ENCODE results near the gene UBQLN1. TPM values are rescaled to one million over a fixed set of nuclear protein-coding genes. Genes with fewer than 3 reads are reported as not detected.

Gene UBQLN1
- total and polyA plus RNA-seq, 9 of the 15 experiments (the other 6 are each of a cell fraction or from before 2014, with no cell fraction given) = 7.5 to 120 (median 52.8) TPM

GRCh38 chr9:83707768-83708514 lies at the start of gene UBQLN1 (continued):
- TF ChIP-seq POLR2G (IDR thresholded peaks at IDR 0.05; ENCODE audit: low read depth, low read length) = peak; percentile 92
- TF ChIP-seq CBX2 (IDR thresholded peaks at IDR 0.05; ENCODE audit: insufficient read depth, low read length, poor library complexity, severe bottlenecking) = no peak
- no peak for TF ChIP-seq TARDBP (IDR thresholded peaks at IDR 0.05)
- TF ChIP-seq PRDM10 (IDR thresholded peaks at IDR 0.05; ENCODE audit: partially characterized antibody) = peak; percentile 44
- peak; percentile 88 for TF ChIP-seq GMEB1 (CRISPR knock-in tag; IDR thresholded peaks at IDR 0.05)
- no peak for TF ChIP-seq BRCA1 (IDR thresholded peaks at IDR 0.05)
- TF ChIP-seq BRCA1 (CRISPR knock-in tag; IDR thresholded peaks at IDR 0.05) = no peak
- no peak for TF ChIP-seq NFE2L1 (tag; IDR thresholded peaks at IDR 0.05; ENCODE audit: borderline replicate concordance, low read depth)
- no peak for TF ChIP-seq NR1H2 (CRISPR knock-in tag; IDR thresholded peaks at IDR 0.05)
- TF ChIP-seq ZNF384 (IDR thresholded peaks at IDR 0.05; ENCODE audit: low read depth, low read length) = no peak
- TF ChIP-seq SMC3 (conservative IDR thresholded peaks at IDR 0.05; ENCODE audit: insufficient read depth, low read depth, low read length) = no peak
- TF ChIP-seq CXXC5 (CRISPR knock-in tag; IDR thresholded peaks at IDR 0.05) = peak; percentile 75
- TF ChIP-seq HSF4 (CRISPR knock-in tag; IDR thresholded peaks at IDR 0.05; ENCODE audit: borderline replicate concordance) = no peak
- TF ChIP-seq CBX3 (IDR thresholded peaks at IDR 0.05; ENCODE audit: borderline replicate concordance in 1 of 2, low read length in 2 of 2) = 0 out of 3 replicates have a peak, but pooled peaks of 1 of the 2 experiments have one; percentile 37
- TF ChIP-seq FOS (IDR thresholded peaks at IDR 0.05; ENCODE audit: extremely low read depth, insufficient read length) = no peak
- TF ChIP-seq PHB2 (IDR thresholded peaks at IDR 0.05; ENCODE audit: low read depth) = no peak
- TF ChIP-seq ZNF696 (CRISPR knock-in tag; conservative IDR thresholded peaks at IDR 0.05) = no peak
- no peak for TF ChIP-seq CTCF (IDR thresholded peaks at IDR 0.05 in 2 of 3, conservative IDR thresholded peaks at IDR 0.05 in 1 of 3; ENCODE audit: insufficient read depth in 2 of 3, low read depth in 1 of 3, low read length in 3 of 3)
- peak; percentile 53 for TF ChIP-seq FOXJ2 (tag; IDR thresholded peaks at IDR 0.05)
- peak; percentile 58 for TF ChIP-seq SP1 (CRISPR knock-in tag; IDR thresholded peaks at IDR 0.05)
- TF ChIP-seq RFX5 (IDR thresholded peaks at IDR 0.05; ENCODE audit: low read depth, low read length) = no peak
- TF ChIP-seq MAFG (tag; conservative IDR thresholded peaks at IDR 0.05) = peak; percentile 52
- TF ChIP-seq SUPT5H (IDR thresholded peaks at IDR 0.05) = peak; percentile 84

Measured in K562 (cell line).